Lower leg skin (tissue), 3 donors: ENCODE data around the gene EBF4.

ENCODE experiments used
- POLR2A ChIP-seq, 2 donors: fragments of 450-650 bp; IDR thresholded peaks; one replicate each; pipeline ENCODE4 v1.6.1; 2016 to 2017; ENCODE audit warnings: antibody characterized with exemption in 2 of 2, mild to moderate bottlenecking in 1 of 2, moderate library complexity in 1 of 2
- TF ChIP-seq, protein P1 (sequence below), 3 donors: fragments of 450-650 bp; IDR thresholded peaks; one replicate each; pipeline ENCODE4 v1.5.1; 2016; ENCODE audit warnings: antibody characterized with exemption in 3 of 3, mild to moderate bottlenecking in 3 of 3, moderate library complexity in 2 of 3

GRCh38 chr20:2663887-2664719 lies 28.5 kb upstream of the EBF4 start, which contains the start of gene IDH3B:
- TF ChIP-seq POLR2A (IDR thresholded peaks at IDR 0.05) = peak in 1 of 2 donors; percentile 52
- TF ChIP-seq, protein P1, sequence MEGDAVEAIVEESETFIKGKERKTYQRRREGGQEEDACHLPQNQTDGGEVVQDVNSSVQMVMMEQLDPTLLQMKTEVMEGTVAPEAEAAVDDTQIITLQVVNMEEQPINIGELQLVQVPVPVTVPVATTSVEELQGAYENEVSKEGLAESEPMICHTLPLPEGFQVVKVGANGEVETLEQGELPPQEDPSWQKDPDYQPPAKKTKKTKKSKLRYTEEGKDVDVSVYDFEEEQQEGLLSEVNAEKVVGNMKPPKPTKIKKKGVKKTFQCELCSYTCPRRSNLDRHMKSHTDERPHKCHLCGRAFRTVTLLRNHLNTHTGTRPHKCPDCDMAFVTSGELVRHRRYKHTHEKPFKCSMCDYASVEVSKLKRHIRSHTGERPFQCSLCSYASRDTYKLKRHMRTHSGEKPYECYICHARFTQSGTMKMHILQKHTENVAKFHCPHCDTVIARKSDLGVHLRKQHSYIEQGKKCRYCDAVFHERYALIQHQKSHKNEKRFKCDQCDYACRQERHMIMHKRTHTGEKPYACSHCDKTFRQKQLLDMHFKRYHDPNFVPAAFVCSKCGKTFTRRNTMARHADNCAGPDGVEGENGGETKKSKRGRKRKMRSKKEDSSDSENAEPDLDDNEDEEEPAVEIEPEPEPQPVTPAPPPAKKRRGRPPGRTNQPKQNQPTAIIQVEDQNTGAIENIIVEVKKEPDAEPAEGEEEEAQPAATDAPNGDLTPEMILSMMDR (IDR thresholded peaks at IDR 0.05) = no peak
